IgD-negative memory B cell (primary cell): ENCODE measurements around the gene CAPZB. TPM values are rescaled to one million over a fixed set of nuclear protein-coding genes. Genes with fewer than 3 reads are reported as not detected.

Source experiments
- H3K27ac Mint-ChIP-seq, 3 donors: one replicate each; pipeline ENCODE4 v1.8.0; 2020 to 2022; ENCODE audit warnings: mild to moderate bottlenecking in 3 of 3, mixed read lengths in 3 of 3, moderate library complexity in 1 of 3
- H3K27me3 Mint-ChIP-seq: one replicate; pipeline ENCODE4 v1.8.0; 2021; ENCODE audit warnings: mixed read lengths
- H3K36me3 Mint-ChIP-seq: one replicate; pipeline ENCODE4 v1.8.0; 2020; ENCODE audit warnings: mild to moderate bottlenecking, mixed read lengths
- H3K4me1 Mint-ChIP-seq, 3 donors: one replicate each; pipeline ENCODE4 v1.8.0; 2020 to 2022; ENCODE audit warnings: mixed read lengths in 3 of 3, mild to moderate bottlenecking in 1 of 3
- H3K4me3 Mint-ChIP-seq, 4 donors: one replicate each; pipeline ENCODE4 v1.8.0; 2020 to 2022; ENCODE audit warnings: mild to moderate bottlenecking in 4 of 4, mixed read lengths in 4 of 4, moderate library complexity in 3 of 4
- H3K9me3 Mint-ChIP-seq, 3 donors: one replicate each; pipeline ENCODE4 v1.8.0; 2020 to 2021; ENCODE audit warnings: mixed read lengths in 3 of 3, mild to moderate bottlenecking in 1 of 3
- polyA plus RNA-seq: library from polyadenylated mRNA; unstranded; fragments of 300-500 nt; fragmentation: Illumina TruSeq; gene quantifications from one replicate; pipeline ENCODE4 v1.2.3, GENCODE V29; 2021

The CAPZB gene
- polyA plus RNA-seq, 1 donor from 2014 or later: 419 TPM

DNA sequence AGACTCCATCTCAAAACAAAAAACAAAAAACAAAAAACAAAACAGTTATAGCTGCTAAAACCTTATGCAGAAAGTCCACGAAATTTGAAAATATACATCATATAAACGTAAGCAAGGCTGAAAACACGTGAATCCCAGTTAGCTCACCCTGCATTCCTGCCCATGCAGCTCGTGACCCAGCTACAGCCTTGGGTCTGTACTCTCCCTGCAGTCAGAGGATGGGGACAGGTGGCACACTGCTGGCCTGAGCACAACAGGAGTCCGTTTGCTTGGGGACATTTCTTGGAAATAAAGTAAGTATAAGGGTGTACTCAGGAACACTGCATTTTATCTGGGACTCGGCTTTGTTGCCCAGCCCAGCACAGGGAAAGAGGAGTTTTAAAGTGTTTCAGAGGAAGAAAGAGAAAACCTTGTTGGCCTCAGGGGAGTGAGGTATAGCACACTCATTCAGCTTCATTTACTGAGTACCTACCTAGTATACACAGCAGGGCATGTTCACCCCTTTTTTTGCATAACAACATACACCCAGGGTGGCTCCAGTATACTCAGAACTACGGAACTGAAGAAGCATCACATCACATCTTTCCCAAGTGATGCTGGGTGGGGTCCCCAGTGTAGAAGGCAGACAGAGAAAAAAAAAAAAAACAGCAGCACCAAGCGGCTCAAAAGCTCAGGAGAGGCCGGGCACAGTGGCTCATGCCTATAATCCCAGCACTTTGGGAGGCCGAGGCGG, 44.1 kb downstream of the CAPZB start:
- no peaks in the 10 kb centered on the region for H3K9me3 Mint-ChIP-seq
- H3K4me1 Mint-ChIP-seq: peaks cover 50 to 66% (median 63%) of the 10 kb centered on the region in 3 donors
- peak overlapping the region in 1 of 4 donors; percentile 58 for H3K4me3 Mint-ChIP-seq
- no peaks in the 10 kb centered on the region for H3K27me3 Mint-ChIP-seq
- H3K36me3 Mint-ChIP-seq: no peaks in the 10 kb centered on the region
- peak overlapping the region in 1 of 3 donors; percentile 89 for H3K27ac Mint-ChIP-seq

GRCh38 chr1:19439464-19440171, 45.7 kb downstream of the CAPZB start:
- Mint-ChIP-seq H3K36me3 (no peaks in the 10 kb centered on the region), H3K4me3 (peak overlapping the region in 2 of 4 donors; percentile 40 to 70), H3K27me3 (no peaks in the 10 kb centered on the region)

DNA sequence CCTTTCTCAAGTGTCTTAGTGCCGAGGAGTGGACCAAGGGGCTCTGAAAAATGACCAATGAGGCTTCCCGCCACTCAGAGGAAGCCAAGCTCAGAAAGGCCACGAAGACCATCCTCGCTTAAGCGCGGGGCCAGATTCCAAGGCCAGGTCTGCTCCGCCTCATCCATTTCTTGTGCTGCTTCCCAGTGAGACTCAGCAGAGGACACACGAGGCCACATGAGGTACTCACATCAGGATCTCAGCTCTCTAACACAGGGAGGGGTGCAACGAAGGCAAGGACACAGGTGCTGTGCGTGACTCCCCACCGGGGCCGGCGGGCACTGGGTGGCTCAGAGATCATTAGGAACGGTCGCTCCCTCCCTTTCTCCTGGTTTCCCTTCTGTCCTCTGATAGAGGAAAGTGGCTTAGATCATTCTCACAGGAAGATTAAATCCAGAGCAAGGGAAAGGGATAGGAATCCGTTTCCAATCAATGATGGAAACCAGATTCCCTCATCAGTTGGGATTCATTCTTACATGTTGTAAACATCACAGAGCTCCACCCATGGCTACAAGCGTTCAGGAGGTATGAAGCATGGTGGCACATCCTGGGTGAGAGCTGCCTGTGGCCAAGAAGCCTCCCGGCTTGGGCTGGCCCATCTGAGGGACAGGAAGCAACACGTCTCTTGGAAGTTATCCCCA, 46.7 kb downstream of the CAPZB start:
- Mint-ChIP-seq H3K27ac (peak overlapping the region in 1 of 3 donors; percentile 81), H3K27me3 (no peaks in the 10 kb centered on the region), H3K36me3 (no peaks in the 10 kb centered on the region), H3K4me3 (no peak overlapping the region), H3K9me3 (no peaks in the 10 kb centered on the region), H3K4me1 (peaks cover 43 to 60% (median 59%) of the 10 kb centered on the region in 3 donors)

More at GRCh38 chr1:19439464-19440171, 45.7 kb downstream of the CAPZB start:
- Mint-ChIP-seq H3K9me3 (no peaks in the 10 kb centered on the region), H3K4me1 (peaks cover 42 to 61% (median 60%) of the 10 kb centered on the region in 3 donors), H3K27ac (peak overlapping the region in 2 of 3 donors; percentile 34 to 39)

DNA sequence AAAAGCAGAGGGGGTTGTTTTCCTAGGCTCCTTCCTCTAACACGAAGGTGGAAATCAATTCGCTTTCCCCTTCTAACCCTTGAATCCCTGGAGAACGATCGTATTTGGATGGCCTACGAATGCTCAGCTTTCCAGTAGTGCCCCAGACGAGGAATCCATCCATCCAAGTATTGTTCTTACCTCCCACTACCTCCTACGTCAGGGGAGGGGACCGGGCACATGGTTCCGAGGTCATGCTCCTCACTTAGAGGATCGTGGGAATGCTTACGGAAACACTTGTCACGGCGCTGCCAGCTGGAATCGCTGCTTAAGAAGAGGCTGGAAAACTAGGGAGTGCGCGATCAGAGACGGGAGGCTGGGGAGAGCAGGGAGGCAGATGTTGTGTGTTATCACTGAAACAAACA, 47.4 kb downstream of the CAPZB start:
- Mint-ChIP-seq H3K4me1 (peaks cover 41 to 67% (median 64%) of the 10 kb centered on the region in 3 donors), H3K27me3 (no peaks in the 10 kb centered on the region), H3K27ac (peak overlapping the region in 1 of 3 donors; percentile 68), H3K4me3 (no peak overlapping the region), H3K36me3 (no peaks in the 10 kb centered on the region), H3K9me3 (no peaks in the 10 kb centered on the region)

DNA sequence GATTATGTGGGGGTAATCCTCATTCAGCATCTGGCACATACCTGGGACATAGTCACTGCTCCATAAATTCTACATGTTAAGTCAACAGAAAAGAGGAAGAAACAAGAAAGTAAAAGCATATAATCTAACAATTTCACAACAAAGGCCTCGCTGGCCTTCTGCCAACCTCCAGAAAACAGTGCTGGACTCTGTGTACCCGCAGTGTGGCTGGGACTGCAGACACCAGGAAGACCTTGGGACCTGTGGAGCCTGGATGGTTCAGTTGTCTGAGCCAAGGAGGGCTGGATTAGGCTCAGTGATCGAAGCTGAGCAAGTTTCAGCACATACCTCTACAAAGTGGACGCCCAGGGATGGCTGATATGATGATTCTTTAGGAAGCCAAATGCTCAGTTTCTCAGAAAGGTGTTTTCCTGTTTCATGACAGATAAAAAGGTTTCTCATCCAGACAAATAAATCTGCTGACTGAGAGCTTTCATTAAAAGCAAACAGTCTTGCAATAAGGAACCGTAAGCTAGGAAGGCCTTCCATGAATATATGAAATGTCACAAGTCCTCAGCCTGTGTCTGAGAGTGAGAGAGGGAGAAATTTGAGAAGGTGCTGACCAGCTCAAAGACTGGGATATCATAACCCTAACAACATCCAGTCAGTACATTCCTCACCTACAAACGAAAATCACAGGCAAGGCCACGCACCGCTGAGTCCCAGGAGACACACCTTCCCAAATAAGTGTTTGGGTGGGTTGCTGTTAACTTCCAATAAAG, 48.4 kb downstream of the CAPZB start:
- Mint-ChIP-seq H3K27me3 (no peaks in the 10 kb centered on the region), H3K4me1 (peaks cover 40 to 62% (median 62%) of the 10 kb centered on the region in 3 donors), H3K36me3 (no peaks in the 10 kb centered on the region), H3K27ac (peak overlapping the region in 2 of 3 donors; percentile 17 to 68), H3K4me3 (no peak overlapping the region), H3K9me3 (no peaks in the 10 kb centered on the region)

DNA sequence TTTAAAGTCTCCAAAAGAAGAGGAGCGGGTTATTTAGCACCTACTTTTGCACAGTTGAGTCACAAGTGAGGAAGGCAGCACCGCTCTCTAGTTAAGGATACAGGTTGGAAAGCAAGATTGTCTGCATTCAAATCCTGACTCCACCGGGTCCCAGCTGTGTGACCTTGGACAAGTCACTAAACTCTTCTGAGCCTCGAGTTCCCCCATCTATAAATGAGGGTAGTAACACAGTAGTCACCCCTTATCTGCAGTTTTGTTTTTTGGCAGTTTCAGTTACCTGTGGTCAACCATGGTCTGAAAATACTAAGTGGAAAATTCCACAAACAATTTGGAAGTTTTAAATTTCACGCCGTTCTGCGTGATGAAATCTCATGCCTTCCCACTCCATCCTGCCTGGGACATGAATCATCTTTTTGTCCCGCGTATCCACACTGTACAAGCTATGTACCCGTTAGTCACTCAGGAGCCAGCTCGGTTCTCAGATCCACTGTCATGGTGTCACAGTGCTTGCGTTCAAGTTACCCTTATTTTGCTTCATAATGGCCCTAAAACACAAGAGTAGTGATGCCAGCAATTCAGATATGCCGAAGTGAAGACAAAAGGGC, 49.4 kb downstream of the CAPZB start:
- Mint-ChIP-seq H3K4me3 (no peak overlapping the region), H3K27me3 (no peaks in the 10 kb centered on the region), H3K9me3 (no peaks in the 10 kb centered on the region)

GRCh38 chr1:19435181-19435580, 50.2 kb downstream of the CAPZB start:
- no peak overlapping the region for H3K4me3 Mint-ChIP-seq

More for the DNA sequence above, 49.4 kb downstream of the CAPZB start:
- H3K36me3 Mint-ChIP-seq: no peaks in the 10 kb centered on the region
- peak overlapping the region in 2 of 3 donors; percentile 46 to 65 for H3K27ac Mint-ChIP-seq
- H3K4me1 Mint-ChIP-seq: peaks cover 34 to 57% (median 56%) of the 10 kb centered on the region in 3 donors

GRCh38 chr1:19433719-19433998, 51.7 kb downstream of the CAPZB start:
- no peaks in the 10 kb centered on the region for H3K36me3 Mint-ChIP-seq
- peaks cover 38 to 64% (median 61%) of the 10 kb centered on the region in 3 donors for H3K4me1 Mint-ChIP-seq
- no peaks in the 10 kb centered on the region for H3K9me3 Mint-ChIP-seq
- H3K4me3 Mint-ChIP-seq: no peak overlapping the region
- H3K27me3 Mint-ChIP-seq: no peaks in the 10 kb centered on the region
- H3K27ac Mint-ChIP-seq: peak overlapping the region in 2 of 3 donors; percentile 18 to 86

More at GRCh38 chr1:19435181-19435580, 50.2 kb downstream of the CAPZB start:
- no peaks in the 10 kb centered on the region for H3K9me3 Mint-ChIP-seq
- peaks cover 34 to 61% (median 55%) of the 10 kb centered on the region in 3 donors for H3K4me1 Mint-ChIP-seq
- H3K36me3 Mint-ChIP-seq: no peaks in the 10 kb centered on the region
- peak overlapping the region in 2 of 3 donors; percentile 40 to 72 for H3K27ac Mint-ChIP-seq
- H3K27me3 Mint-ChIP-seq: no peaks in the 10 kb centered on the region

- H3K4me3 Mint-ChIP-seq: no peak overlapping the region
Measured at GRCh38 chr1:19432943-19433718, 52.2 kb downstream of the CAPZB start.

GRCh38 chr1:19430121-19431068, 54.9 kb downstream of the CAPZB start:
- Mint-ChIP-seq H3K4me3 (peak overlapping the region in 1 of 4 donors; percentile 59), H3K36me3 (no peaks in the 10 kb centered on the region), H3K9me3 (no peaks in the 10 kb centered on the region), H3K27ac (peak overlapping the region; percentile 37 to 90 (median 71)), H3K27me3 (no peaks in the 10 kb centered on the region), H3K4me1 (peaks cover 39 to 64% (median 57%) of the 10 kb centered on the region in 3 donors)

More at GRCh38 chr1:19432943-19433718, 52.2 kb downstream of the CAPZB start:
- Mint-ChIP-seq H3K4me1 (peaks cover 38 to 65% (median 63%) of the 10 kb centered on the region in 3 donors), H3K36me3 (no peaks in the 10 kb centered on the region), H3K27ac (peak overlapping the region; percentile 19 to 65 (median 20)), H3K27me3 (no peaks in the 10 kb centered on the region), H3K9me3 (no peaks in the 10 kb centered on the region)

DNA sequence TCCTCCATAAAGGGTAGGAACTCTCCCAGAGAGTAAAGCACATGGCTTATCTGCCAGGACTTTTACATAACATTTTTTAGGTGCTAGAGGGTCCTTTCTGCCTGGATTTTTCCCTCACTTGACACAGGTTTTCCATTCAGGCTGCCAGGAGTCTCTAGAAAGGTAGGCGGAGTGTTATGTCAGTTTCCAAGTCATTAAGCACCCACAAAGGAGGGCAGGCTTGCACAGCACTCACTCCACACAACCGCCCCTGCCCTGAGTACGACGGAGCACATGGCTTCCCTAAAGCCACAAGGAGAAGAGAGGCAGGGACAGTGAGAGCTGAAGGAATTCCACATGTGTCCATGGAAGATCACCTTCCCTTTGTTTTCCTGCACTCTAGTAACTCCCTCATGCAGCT, 55.7 kb downstream of the CAPZB start:
- Mint-ChIP-seq H3K27me3 (no peaks in the 10 kb centered on the region), H3K9me3 (no peaks in the 10 kb centered on the region), H3K27ac (peak overlapping the region in 2 of 3 donors; percentile 71 to 90), H3K4me1 (peaks cover 40 to 66% (median 55%) of the 10 kb centered on the region in 3 donors), H3K36me3 (no peaks in the 10 kb centered on the region), H3K4me3 (peak overlapping the region in 1 of 4 donors; percentile 59)

DNA sequence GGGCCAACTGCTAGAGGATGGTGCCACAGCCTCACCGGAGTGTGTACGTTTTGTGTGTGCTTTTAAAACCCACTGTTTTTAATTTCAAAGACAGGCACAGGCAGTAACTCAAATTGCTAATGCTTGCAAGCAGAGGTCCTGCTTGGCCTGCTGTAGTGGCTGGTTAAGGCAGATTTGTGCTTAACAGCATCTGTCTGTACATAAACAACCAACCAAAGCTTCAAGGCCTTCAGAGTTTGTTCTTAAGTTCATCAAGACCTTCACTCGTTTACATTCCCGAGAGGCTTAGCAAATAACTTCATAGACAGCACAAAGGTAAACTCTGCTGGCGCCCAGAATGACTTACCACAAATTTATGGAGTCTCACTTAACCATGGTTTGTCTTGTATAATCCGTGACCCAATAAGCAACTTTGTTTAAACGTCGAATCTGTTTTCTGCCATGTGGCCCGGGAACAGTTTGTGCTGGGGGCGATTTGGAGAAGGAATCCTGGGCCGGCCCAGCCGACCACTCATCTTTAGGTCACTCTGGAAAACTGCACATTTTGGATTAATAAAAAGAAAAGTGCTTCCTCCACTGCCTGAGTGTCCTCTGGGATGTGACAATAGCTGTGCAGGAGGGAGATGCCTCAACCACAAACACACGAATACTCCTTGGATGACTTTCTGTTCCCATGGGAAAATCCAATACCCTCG, 58.1 kb downstream of the CAPZB start:
- no peaks in the 10 kb centered on the region for H3K36me3 Mint-ChIP-seq
- H3K9me3 Mint-ChIP-seq: no peaks in the 10 kb centered on the region
- H3K4me3 Mint-ChIP-seq: no peak overlapping the region
- H3K4me1 Mint-ChIP-seq: peaks cover 38 to 64% (median 52%) of the 10 kb centered on the region in 3 donors
- no peaks in the 10 kb centered on the region for H3K27me3 Mint-ChIP-seq
- no peak overlapping the region for H3K27ac Mint-ChIP-seq
